Dermis microvascular lymphatic vessel endothelial cell (primary cell): Measurements from ENCODE around the gene SGCE. TPM values are rescaled to one million over a fixed set of nuclear protein-coding genes. Genes with fewer than 3 reads are reported as not detected.

ENCODE experiments used
- DNase-seq, 2 donors: peaks; one replicate each; pipeline versions ENCODE4 v3.0.0 to v3.0.0-alpha.2; 2010; ENCODE audit warnings: low read depth in 2 of 2
- total RNA-seq: library from RNA; depleted of rRNA; stranded (reverse); fragments of >200 nt; gene quantifications from 2 replicates; pipeline ENCODE4 v1.2.1, GENCODE V29; 2014

Gene SGCE
- total RNA-seq, 1 donor from 2014 or later = 59.6 TPM

DNA sequence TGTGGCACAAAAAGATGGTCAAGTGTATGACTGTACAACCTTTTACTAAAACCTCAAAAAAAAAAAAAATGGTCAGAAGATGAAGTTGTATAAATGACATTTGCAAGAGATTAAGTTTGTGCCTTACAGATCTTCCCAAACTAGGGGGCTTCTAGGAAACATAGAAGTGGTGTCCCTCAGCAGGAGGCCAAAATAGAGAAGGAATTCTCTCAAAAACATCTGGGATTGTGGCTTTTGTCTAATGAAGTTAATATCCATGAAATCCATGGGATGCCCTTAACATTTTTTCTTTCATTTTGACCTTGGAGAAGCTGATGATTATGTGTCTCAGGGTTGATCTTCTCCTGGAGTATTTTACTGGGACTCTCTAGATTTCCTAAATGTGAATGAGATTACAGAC, 84.1 kb downstream of the SGCE start:
- no peak for DNase-seq

DNA sequence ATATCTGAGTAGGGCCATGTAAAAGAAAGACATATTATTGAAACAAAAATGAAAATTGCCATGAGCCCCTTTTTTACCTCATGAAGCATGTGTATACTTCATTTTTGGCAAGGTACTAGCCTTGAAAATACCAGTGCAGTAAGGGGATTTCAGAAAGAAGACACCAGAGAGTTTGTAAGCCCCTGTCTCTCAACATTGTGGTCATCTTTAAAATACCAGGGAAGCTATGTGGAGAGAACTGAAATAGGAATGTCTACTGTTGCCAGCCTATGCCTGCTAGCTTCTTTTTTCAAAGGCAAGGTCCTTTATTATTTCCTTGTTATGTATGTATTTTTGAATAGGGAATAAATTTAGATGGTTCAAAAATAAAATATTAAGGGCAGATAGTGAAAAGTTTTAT, 88.5 kb downstream of the SGCE start:
- DNase-seq = no peak

DNA sequence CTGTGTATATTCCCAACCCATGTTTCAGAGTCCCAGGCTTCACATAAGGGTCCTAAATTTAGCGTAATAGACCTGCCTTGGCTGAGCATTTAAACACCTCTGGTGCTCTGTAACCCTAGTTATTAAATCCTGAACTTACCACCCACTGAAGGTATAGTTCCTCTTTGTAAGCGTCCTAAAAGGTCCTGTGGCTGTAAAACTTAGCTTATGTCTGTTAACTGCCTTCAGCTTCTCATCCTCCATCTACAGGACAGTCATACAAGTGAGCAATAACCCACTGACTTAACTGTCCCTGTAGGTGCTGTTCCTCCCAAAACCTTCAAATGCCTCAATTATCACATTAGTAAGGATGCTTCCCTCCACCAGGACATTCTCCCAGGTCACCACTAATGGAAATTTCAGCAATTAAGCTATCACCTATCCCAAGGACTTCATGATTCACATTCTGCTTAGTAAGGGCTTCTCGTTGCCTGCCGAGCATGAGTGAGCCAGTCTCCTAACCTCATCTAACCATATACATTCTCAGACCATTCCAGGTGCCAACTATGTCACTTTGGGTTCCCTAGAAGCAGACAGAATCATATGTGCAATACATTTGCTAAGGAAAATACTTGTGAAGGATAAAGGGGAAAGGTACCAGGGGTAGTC, 90.6 kb downstream of the SGCE start:
- no peak for DNase-seq

DNA sequence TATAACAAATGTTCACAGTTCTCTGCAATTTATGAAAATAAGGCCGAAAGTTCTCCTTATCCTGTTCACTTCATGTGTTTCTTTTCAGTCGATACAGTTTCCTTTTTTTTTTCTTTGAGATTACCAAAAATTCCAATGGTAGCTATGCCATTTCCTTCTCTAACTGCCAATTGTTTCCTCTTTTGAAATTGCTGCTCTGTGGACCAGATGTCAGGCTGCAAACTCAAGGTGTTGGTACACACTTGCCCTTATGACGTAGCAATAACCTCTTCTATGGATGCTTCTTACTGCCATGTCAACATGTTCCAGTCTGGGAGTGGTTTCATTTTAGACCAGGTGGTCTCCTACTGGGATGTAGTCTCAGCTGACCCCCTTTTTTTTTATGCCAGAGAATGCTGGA, 93.4 kb downstream of the SGCE start:
- peak in 1 of 2 donors; percentile 37 for DNase-seq

DNA sequence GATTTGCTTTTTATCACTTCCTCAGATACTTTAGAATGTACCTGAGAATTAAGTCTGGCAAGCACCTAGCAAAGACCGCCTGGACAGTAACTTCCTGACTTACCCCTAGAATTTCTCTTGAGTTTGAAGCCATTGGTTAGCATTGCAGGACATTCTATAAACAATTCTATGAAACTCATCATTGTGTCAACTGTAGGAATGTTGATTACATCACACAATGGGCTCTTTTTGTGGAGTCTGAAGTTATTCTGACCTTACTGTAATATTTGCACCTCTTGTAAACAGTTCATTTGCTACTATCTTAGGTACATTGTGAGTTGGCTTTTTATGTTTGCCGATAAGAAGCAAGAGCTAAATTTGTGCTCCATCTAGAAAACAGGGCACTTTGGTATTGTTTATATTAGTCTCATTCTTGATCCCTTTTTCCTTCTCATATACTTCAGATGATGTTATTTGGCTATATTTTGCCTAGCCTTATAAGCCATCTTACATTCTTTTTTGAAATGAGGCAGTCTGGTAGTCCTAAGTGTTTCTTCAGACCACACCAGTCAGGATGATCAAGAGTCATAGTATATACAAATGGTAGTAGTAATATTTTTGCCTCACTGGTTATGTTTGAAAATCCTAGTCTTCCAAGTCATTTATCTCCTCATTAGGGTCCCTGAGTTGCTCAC, 94.0 kb downstream of the SGCE start:
- no peak for DNase-seq

DNA sequence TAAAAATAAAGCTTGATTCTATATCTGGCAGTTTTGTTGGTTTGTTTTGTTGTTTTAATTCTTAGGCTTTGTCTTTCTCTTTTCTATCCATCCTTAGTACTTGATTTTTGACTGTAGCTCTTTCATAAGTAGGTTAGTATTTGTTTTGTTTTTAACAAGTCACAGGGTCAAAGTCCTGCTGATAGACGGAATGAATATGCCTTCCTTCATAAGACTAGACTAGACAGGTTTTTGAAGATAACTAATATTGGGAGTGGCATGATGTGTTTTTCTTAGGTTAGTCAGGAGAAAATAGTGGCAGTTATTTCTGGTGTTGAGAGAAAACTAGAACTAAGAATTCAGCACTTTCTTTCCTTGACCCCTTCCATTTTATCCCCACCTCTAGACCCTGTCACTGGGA, 96.0 kb downstream of the SGCE start:
- no peak for DNase-seq

DNA sequence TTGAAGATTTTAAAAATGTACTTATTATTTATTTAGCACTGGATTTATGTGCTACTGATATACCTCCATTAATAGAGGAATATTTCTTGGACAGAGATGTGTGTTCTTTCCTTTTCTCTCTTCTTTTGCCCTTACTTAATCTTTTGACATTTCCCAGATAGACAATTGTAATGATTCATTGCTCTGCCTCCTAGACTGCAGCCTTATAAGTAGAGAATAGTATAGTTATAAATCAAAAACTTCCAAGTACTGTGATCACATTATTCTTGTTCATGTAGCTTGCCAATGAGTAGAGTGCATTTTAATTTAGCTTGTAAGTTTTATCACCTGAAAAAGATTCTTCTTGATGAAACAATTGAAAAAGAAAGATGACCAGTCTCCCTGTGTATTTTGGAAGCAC, 98.7 kb downstream of the SGCE start:
- no peak for DNase-seq

DNA sequence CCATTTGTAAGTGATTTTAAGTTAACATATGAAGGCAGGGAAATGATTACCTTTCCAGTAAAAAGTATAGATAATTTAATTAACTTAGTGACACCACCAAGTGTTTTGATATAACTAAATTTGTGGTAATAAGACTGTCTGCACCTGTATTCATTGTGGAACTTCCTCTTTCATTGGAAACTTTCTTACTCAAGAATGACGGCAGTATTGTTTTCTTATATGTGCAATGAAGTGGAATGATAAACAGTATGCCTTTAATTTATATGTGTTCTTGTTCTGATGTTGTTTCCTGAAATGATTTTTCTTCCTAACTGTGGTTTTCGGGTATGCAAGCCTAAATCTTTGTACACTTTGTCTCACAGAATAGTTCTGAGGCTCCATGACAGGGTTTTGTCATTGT, 99.9 kb downstream of the SGCE start:
- DNase-seq = no peak

DNA sequence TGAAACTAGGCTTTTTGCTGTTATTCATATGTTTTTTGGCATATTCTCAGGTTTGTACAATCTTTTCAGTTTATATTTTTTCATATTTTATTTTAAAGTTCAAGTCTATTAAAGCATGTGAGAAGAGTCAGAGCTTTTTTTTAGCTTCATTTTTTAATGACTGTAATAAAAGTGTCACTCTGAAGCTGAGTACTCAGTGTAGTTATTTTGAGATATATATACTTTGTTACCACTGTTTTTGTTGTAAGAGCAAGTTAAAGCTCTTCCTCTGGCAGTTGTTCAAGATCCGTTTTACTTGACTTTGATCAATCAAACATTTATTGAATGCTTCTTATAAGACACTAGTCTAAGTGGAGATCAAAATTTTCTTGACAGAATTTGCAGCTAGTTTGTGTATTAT, 108.8 kb downstream of the SGCE start:
- peak in 1 of 2 donors; percentile 18 for DNase-seq

DNA sequence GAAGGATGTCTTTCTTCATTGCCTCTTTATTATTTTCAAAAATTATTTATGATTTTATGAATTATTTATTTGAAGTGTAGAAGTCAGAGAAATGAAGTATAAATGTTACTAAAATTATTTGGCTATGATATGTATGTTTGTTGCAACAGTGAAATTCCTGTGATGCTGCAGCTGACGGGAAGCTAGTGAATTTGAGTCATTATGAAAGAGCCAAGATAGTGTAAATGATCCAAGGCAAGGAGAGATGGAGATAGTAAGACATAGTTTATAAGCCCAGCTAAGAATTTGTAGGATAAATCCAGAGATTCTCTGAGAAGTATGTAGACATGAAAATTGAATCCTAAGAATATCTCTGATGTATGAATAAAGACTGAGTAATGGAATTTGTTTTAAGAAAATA, 115.5 kb downstream of the SGCE start:
- DNase-seq = no peak

Other genes with a start within 250 kb of the SGCE start
- gene CASD1, start 146.3 kb downstream of the SGCE start, total RNA-seq = 13.8 and 13.9 TPM in 2 replicates